Loucy (cell line): ENCODE measurements around the gene FCGR3B.
"Not testable (repeated sequence)": the region's sequence is repeated elsewhere in the genome, so short reads cannot be mapped to it uniquely, and the experiment has no call there.

Experiments
- H2AFZ ChIP-seq: fragments of 200-600 bp; sonication (generic); 2 replicates; pipeline ENCODE4 v1.6.0; 2016; ENCODE audit warnings: antibody characterized with exemption, mild to moderate bottlenecking, low read length, moderate library complexity
- H3F3A ChIP-seq: fragments of 200-600 bp; 2 replicates; pipeline ENCODE4 v1.6.0; 2016; ENCODE audit warnings: antibody characterized with exemption, low read depth, mild to moderate bottlenecking
- H3K27me3 ChIP-seq: fragments of 200-600 bp; sonication (generic); 2 replicates; pipeline ENCODE4 v1.6.1; 2014; ENCODE audit warnings: low read length, mild to moderate bottlenecking; ENCODE audit not compliant: insufficient read depth, poor library complexity, severe bottlenecking
- H3K36me3 ChIP-seq: fragments of 200-600 bp; sonication (generic); 2 replicates; pipeline ENCODE4 v1.6.1; 2016; ENCODE audit warnings: low read length; ENCODE audit not compliant: insufficient read depth
- H3K4me1 ChIP-seq: fragments of 200-600 bp; sonication (generic); 2 replicates; pipeline ENCODE4 v1.5.1; 2014; ENCODE audit warnings: low read length, mild to moderate bottlenecking; ENCODE audit not compliant: insufficient read depth, poor library complexity, severe bottlenecking
- H3K4me2 ChIP-seq: fragments of 200-600 bp; sonication (generic); 2 replicates; pipeline ENCODE4 v1.6.0; 2014; ENCODE audit warnings: antibody characterized with exemption, low read length, low read depth, mild to moderate bottlenecking; ENCODE audit not compliant: poor library complexity, severe bottlenecking
- H3K4me3 ChIP-seq: fragments of 200-600 bp; sonication (generic); 2 replicates; pipeline ENCODE4 v1.5.1; 2014; ENCODE audit warnings: low read length, mild to moderate bottlenecking, mixed read lengths; ENCODE audit not compliant: poor library complexity, severe bottlenecking
- H3K79me2 ChIP-seq: fragments of 200-600 bp; sonication (generic); 2 replicates; pipeline ENCODE4 v1.6.1; 2014; ENCODE audit warnings: low read length; ENCODE audit not compliant: insufficient read depth
- H3K9ac ChIP-seq: fragments of 200-600 bp; sonication (generic); 2 replicates; pipeline ENCODE4 v1.6.0; 2014; ENCODE audit warnings: mild to moderate bottlenecking, low read depth, low read length, moderate library complexity; ENCODE audit not compliant: poor library complexity, severe bottlenecking
- H3K9me2 ChIP-seq: fragments of 200-600 bp; sonication (generic); replicated peaks from 2 replicates; pipeline ENCODE4 v1.6.1; 2016; ENCODE audit warnings: low read depth, low read length, mixed read lengths
- H3K9me3 ChIP-seq: fragments of 200-600 bp; sonication (generic); 2 replicates; pipeline ENCODE4 v1.6.1; 2014; ENCODE audit warnings: mild to moderate bottlenecking, antibody characterized with exemption, low read length, low read depth; ENCODE audit not compliant: insufficient read depth
- H4K20me1 ChIP-seq: fragments of 200-600 bp; sonication (generic); 2 replicates; pipeline ENCODE4 v1.6.0; 2014; ENCODE audit warnings: antibody characterized with exemption, low read length, mild to moderate bottlenecking; ENCODE audit not compliant: insufficient read depth, poor library complexity, severe bottlenecking

Gene FCGR3B

GRCh38 chr1:161630128-161630742 is 741 bp downstream of the FCGR3B start:
- not testable (repeated sequence) for H3K9me3 ChIP-seq, H3K9me2 ChIP-seq, H3K27me3 ChIP-seq, H3K4me2 ChIP-seq, H3K79me2 ChIP-seq, H3K36me3 ChIP-seq, H3K4me3 ChIP-seq, H3K9ac ChIP-seq, H4K20me1 ChIP-seq, H3K4me1 ChIP-seq, H2AFZ ChIP-seq, H3F3A ChIP-seq

DNA sequence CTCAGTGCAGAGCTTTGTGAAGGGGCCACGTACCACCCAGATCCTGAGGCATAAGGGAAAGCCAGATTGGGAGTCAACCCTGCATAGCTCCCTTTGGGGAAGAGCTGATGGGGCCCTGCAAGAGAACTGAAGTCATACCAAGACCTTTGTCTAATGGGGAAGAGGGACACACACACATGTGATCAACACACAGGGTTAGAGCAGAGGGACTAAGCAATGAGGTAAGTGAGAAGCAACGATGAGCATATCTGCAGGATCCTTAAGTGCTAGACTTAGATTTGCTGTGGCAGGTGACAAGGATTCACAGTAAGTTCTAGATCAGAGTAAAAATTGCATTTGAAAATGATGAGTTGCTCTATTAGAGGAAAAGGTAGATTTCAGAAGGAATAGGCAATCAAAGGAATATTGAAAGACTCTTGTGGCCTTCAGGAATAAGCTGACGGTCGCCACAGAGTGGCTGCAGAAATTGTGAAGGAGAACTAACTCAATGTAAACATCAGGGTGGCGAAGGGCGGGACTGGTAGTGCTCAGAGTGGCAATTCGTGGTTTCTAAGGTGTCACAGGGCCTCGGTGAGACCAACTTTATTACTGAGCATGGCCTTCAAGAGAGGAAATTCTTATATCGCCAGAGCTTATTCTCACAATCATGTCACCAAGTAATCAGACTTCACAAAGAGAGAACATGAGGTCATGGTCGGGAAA is 4.4 kb downstream of the FCGR3B start:
- not testable (repeated sequence) for H3F3A ChIP-seq, H3K79me2 ChIP-seq, H4K20me1 ChIP-seq, H2AFZ ChIP-seq, H3K4me3 ChIP-seq, H3K36me3 ChIP-seq, H3K4me2 ChIP-seq, H3K9ac ChIP-seq, H3K9me2 ChIP-seq, H3K9me3 ChIP-seq, H3K27me3 ChIP-seq
- peaks cover 20% of the 10 kb centered on the region for H3K4me1 ChIP-seq

- not testable (repeated sequence) for H3K9ac ChIP-seq, H3K4me3 ChIP-seq, H2AFZ ChIP-seq, H3K27me3 ChIP-seq, H3F3A ChIP-seq, H3K79me2 ChIP-seq, H3K36me3 ChIP-seq, H4K20me1 ChIP-seq, H3K9me3 ChIP-seq, H3K9me2 ChIP-seq, H3K4me2 ChIP-seq
- peaks cover 20% of the 10 kb centered on the region for H3K4me1 ChIP-seq
Observed at GRCh38 chr1:161624605-161625004, 6.4 kb downstream of the FCGR3B start.

DNA sequence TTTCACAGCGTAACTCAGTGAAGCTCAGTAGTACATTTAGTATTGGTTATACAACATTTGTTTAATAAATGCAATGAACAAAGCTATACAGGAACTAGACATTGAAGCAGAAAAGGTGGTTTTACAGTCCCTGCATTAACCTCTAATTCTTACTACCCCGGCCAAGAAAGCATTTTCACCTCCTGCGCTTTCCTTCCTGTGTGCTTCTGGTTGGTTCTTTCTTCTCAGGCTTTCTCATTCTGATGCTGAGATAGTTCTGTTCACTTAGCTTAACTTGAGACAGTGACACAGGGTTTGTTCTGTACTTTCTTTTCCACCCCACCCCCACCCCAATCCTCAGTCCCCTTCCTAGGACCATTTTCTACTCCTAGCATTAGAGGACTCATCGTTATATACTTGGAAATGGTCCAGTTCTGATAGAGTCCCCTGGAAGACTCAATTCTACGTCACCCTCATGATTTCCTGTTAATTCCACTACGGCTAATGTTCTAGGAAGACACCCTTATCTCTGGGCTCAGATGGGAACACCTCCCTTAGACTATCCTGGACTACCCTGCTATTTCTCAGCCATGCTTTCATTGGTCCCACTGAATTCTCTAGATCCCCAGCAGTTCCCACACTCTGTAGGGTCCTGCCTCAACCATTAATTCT is 7.5 kb downstream of the FCGR3B start:
- H3K4me1 ChIP-seq = peaks cover 20% of the 10 kb centered on the region
- not testable (repeated sequence) for H2AFZ ChIP-seq, H3F3A ChIP-seq, H3K9me2 ChIP-seq, H4K20me1 ChIP-seq, H3K36me3 ChIP-seq, H3K9ac ChIP-seq, H3K27me3 ChIP-seq, H3K79me2 ChIP-seq, H3K9me3 ChIP-seq
- peak overlapping the region; percentile 46 for H3K4me3 ChIP-seq
- peak overlapping the region; percentile 77 for H3K4me2 ChIP-seq

GRCh38 chr1:161622054-161622453 is 8.9 kb downstream of the FCGR3B start:
- H3K9ac ChIP-seq, H2AFZ ChIP-seq, H3F3A ChIP-seq, H3K36me3 ChIP-seq, H3K27me3 ChIP-seq, H3K4me3 ChIP-seq, H4K20me1 ChIP-seq, H3K79me2 ChIP-seq, H3K9me3 ChIP-seq, H3K4me2 ChIP-seq, H3K9me2 ChIP-seq: not testable (repeated sequence)
- H3K4me1 ChIP-seq = peaks cover 19% of the 10 kb centered on the region

- H2AFZ ChIP-seq, H3K36me3 ChIP-seq, H3K9ac ChIP-seq, H3K9me2 ChIP-seq, H3K27me3 ChIP-seq, H3K4me2 ChIP-seq, H4K20me1 ChIP-seq, H3K9me3 ChIP-seq, H3F3A ChIP-seq, H3K79me2 ChIP-seq: not testable (repeated sequence)
- peaks cover 14% of the 10 kb centered on the region for H3K4me1 ChIP-seq
- peak overlapping the region; percentile 1 for H3K4me3 ChIP-seq
Observed at GRCh38 chr1:161621181-161622000, 9.6 kb downstream of the FCGR3B start.

GRCh38 chr1:161620399-161620798 is 10.6 kb downstream of the FCGR3B start:
- H3K9me3 ChIP-seq, H2AFZ ChIP-seq, H4K20me1 ChIP-seq, H3K36me3 ChIP-seq, H3K9me2 ChIP-seq, H3K4me3 ChIP-seq, H3F3A ChIP-seq, H3K79me2 ChIP-seq, H3K9ac ChIP-seq, H3K27me3 ChIP-seq, H3K4me2 ChIP-seq: not testable (repeated sequence)
- H3K4me1 ChIP-seq = peaks cover 14% of the 10 kb centered on the region
